ENCODE data around the gene ENSA.
A peak's percentile ranks its signal among the peaks of the same experiment; 100 is the strongest.
"Not testable (repeated sequence)": the region's sequence is repeated elsewhere in the genome, so short reads cannot be mapped to it uniquely, and the experiment has no call there.

Gene ENSA

DNA sequence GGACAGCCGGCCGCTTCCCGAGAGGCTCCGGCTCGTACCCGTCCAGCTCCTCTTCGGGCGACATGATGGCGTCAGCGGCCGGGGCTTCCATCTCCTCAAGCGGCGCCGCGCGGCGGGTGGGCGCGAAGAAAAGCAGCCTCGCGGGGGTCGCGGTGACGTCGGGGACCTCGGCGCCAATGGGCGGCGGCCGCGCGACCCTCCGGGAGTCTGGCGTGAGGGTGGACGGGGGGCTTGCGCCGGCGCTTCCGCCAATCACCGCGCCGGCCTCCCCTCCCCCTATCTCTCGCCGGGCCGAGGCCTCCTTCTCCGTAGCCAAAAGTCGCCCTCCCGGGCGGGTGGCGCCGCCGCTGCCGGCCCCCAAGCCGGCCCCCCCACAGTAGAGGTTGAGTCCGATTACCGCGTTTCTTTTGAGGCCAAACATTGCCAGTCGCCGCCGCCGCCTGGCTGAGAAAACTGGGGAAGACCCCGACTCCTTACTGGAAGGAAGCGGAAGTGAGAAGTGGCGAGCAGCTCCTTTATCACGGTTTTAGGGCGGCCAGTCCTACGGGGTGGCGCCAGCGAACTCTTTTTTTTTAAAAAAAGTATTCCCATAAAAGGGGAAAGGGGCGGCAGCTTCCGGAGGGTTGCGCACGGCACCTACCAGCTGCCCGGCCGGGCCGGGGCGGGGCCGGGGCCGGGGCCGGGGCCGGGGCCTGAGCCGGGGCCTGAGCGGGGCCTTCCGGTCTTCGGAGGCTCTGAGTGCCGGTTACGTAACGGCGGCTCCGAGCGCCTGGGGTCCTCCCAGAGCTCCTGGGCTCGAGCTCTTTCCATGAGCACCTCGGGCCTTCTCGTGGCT is 50.1 kb downstream of the ENSA start, which contains the start of gene MCL1:
MCL1 (minus strand) TSS at position 501 of the 835 bp plus-strand sequence; CDS start at position 421, 80 bp downstream.
- DNase-seq: peak; percentile 95
- TF ChIP-seq POLR2A (IDR thresholded peaks at IDR 0.05; ENCODE audit: low read length) (peak; percentile 93), GATA1 (IDR thresholded peaks at IDR 0.05; ENCODE audit: low read depth, low read length) (no peak)

DNA sequence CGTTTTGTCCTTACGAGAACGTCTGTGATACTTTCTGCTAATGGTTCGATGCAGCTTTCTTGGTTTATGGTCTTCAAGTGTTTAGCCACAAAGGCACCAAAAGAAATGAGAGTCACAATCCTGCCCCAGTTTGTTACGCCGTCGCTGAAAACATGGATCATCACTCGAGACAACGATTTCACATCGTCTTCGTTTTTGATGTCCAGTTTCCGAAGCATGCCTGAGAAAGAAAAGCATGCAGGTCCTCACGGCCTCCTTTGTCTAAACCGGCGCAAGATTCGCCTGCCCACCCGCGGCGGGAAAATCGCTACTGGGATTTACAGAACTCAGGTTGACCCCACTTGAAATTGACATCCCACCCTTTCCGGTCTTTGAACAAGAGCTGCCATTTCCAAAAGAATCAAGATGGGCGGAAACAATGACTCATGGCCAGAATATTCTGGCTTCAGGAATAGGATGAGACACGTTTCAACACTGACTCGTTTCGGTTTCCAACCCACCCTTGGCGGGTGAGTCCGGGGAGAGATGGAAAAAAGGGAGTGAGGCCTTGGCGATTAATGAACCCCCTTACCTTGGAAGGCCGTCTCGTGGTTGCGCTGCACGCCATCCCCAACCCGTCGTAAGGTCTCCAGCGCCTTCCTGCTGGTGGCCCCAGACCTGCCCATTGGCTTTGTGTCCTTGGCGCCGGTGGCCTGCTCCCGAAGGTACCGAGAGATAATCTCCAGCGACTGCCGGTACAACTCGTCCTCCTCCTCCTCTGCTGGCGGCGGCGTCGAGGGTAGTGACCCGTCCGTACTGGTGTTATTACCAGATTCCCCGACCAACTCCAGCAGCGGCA is 50.9 kb downstream of the ENSA start:
- peak; percentile 75 to 83 for DNase-seq
- no peak for TF ChIP-seq POLR2A (IDR thresholded peaks at IDR 0.05; ENCODE audit: low read length)

DNA sequence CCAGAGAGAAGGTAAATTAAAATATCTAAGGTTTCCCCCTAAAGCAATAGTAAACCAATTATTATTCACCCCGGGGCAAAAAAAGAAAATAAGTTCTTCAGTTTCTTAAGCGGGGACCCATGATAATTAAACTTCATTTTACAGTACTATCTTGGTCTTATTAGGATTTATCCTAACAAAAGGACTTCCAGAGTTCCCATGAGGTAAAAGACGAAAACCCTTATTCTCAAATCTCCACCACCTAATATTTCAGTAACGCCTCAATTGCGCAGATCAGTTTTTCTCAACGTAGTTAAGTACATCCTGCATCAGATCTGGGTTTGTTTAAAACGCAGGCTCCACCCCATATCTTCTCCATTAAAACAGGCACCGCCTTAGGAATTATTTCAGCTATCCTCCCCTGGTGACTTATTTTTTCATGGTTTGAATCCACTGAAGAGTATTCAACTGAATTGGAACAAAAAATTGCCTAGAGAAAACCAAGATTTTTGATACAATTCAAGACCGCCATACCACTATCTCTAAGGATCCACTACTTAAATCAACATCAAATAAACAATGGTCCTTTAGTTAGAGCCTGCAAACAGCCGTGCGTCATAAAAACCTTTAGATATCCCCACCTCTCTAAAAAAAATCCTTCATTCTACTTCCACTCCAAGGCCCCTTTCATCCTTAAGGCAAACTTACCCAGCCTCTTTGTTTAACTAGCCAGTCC is 51.7 kb downstream of the ENSA start:
- DNase-seq: peak; percentile 49 to 63
- TF ChIP-seq POLR2A (IDR thresholded peaks at IDR 0.05; ENCODE audit: low read length) (peak; percentile 30), GATA1 (IDR thresholded peaks at IDR 0.05; ENCODE audit: low read depth, low read length) (no peak)

DNA sequence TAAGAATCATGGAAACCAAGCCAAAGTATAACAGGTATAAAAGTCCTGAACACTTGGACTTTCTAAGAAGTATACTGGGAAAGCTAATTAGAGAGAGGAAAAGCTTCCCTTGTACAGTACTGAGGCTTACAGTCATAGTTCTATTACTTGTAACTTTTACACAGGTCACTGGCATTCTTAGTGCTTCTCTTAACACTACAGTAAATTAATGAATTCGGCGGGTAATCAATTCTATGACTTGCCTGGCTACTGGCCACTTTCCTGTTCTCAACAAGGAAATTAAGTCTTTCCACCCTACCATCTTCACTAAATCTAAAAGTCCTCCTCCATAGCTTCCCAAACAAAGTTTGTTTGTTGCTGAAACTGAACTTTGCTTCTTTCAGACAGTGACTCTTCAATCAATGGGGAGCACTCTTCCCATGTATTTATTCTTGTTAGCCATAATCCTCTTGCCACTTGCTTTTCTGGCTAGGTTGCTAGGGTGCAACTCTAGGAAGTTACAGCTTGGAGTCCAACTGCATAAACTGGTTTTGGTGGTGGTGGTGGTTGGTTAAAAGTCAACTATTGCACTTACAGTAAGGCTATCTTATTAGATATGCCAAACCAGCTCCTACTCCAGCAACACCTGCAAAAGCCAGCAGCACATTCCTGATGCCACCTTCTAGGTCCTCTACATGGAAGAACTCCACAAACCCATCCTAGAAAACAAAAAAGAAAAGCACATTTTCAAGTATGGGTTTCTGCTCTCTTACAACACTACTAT is 52.4 kb downstream of the ENSA start:
- no peak for DNase-seq
- no peak for TF ChIP-seq GATA1 (IDR thresholded peaks at IDR 0.05; ENCODE audit: low read depth, low read length)
- TF ChIP-seq POLR2A (IDR thresholded peaks at IDR 0.05; ENCODE audit: low read length): peak; percentile 3

DNA sequence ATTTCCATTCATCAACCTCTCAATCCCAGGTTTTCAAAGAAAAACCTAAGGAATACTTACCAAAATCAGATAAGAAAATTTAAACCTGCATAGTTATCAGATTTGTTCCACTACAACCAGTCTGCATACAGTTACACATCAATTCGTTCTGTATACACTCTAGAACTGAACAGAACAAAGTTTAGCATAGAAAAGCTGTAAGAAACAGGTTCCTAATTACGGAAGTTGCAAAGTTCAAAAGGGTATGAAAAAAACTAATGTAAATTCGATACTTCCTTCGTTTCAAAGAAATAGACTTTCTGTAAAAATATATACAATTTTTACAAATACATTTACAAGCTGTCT is 53.1 kb downstream of the ENSA start:
- TF ChIP-seq POLR2A (IDR thresholded peaks at IDR 0.05; ENCODE audit: low read length) (no peak), GATA1 (IDR thresholded peaks at IDR 0.05; ENCODE audit: low read depth, low read length) (no peak)
- no peak for DNase-seq

DNA sequence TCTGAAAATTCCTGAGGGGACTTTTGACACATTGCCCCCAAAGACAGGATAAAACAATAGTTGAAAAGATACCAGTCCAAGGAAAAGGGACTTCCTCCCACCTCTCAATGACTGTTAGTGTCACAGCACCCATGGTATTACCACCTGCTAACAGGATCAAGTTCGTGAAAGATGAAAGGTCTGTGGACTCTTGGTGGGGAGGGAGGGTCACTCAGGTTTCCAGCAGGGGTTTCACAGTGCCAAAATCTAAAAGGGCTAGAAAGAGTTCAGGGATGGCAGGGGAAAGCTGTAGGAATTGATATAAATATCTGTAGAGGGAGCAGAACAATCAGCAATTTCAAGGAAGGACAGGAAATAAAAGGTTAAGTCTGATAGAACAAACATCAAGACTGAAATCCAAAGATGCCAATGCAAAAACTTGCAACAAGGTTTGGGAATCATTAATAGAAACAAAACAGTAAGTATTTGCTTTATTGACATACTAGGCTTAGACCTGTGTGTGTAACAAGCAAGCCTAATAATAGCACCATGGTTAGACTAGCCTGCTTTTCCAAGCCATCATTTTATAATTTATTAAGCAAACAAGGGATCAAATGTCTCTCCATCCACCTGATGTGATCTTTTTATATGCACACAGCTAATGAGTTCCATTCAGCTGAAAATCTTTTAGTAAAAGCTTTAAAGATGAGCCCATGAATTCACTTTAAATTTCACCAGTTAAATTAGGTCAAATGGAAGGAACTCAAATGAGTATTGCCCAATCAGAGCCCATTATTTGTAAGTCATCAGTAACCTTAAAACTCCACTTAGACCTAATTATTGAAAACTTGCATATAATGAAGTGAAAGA is 53.7 kb downstream of the ENSA start:
- no peak for DNase-seq
- TF ChIP-seq GATA1 (IDR thresholded peaks at IDR 0.05; ENCODE audit: low read depth, low read length) (no peak), POLR2A (IDR thresholded peaks at IDR 0.05; ENCODE audit: low read length) (peak; percentile 17)

DNA sequence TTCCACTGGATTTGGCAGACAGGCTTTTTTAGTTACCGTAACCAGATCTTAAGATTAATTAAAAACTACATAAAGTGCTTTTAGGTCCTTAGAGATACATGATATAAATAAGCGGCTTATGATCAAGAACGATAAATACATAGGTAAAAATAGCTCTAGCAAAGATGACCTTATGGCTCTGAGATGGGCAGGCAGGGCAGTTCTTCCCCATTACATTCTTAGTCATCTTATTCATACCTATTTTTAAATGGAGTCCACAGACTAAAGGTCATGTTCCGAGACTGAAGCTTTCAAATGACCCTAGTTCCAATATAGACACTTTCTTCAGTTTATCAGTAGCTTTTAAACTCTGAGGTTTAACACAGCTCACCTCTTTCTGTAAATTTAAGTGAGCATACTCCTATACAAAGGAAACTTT is 54.3 kb downstream of the ENSA start:
- DNase-seq: no peak
- TF ChIP-seq POLR2A (IDR thresholded peaks at IDR 0.05; ENCODE audit: low read length) (peak; percentile 21), GATA1 (IDR thresholded peaks at IDR 0.05; ENCODE audit: low read depth, low read length) (no peak)

DNA sequence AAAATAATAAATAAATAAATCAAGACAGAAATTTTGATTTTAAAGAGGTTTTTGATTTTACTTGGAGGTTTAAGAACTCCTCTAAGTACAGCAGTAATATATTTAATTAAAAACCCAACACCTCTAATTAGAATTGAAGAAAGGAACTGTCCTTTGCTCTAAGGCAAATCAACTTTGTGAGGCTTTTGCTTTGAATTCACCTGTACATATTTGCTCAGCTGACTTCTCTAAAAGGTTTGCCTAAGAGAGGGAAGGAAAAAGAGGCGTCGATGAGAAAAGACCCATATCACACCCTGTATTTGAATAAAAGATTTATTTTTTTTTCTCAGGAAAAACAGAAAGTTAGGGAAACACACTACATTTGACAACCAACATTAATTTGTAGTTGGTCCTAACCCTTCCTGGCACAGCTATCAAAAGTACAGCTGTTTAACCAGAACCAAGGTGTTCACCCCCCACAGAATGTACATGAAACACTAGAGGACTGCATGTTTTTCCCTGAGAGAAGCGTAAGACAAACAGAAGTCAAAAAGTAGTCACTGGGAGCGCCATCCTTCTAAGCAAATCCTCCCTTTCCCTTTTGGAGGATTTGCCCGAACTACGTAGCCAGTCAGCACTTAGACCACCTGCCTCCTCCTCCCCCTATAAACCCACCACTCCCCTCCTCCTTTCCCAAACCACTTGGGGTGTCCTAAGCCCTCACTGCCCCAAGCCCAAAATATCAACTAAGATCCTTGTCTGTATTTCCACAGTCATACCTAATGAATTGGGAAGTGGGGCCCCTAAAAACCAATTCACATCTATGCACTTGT is 54.9 kb downstream of the ENSA start:
- no peak for DNase-seq
- TF ChIP-seq POLR2A (IDR thresholded peaks at IDR 0.05; ENCODE audit: low read length) (peak; percentile 37), GATA1 (IDR thresholded peaks at IDR 0.05; ENCODE audit: low read depth, low read length) (no peak)

DNA sequence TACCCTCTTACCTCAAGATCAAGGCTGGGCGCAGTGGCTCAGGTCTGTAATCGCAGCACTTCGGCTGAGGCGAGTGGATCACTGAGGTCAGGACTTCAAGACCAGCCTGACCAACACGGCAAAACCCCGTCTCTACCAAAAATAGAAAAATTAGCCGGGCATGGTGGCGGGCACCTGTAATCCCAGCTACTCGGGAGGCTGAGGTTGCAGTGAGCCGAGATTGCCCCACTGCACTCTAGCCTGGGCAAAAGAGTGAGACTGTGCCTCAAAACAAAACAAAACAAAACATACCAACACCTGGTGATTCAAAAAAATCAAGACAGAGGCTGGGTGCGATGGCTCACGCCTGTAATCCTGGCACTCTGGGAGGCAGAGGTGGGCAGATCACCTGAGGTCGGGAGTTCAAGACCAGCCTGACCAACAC is 55.8 kb downstream of the ENSA start:
- not testable (repeated sequence) for DNase-seq

DNA sequence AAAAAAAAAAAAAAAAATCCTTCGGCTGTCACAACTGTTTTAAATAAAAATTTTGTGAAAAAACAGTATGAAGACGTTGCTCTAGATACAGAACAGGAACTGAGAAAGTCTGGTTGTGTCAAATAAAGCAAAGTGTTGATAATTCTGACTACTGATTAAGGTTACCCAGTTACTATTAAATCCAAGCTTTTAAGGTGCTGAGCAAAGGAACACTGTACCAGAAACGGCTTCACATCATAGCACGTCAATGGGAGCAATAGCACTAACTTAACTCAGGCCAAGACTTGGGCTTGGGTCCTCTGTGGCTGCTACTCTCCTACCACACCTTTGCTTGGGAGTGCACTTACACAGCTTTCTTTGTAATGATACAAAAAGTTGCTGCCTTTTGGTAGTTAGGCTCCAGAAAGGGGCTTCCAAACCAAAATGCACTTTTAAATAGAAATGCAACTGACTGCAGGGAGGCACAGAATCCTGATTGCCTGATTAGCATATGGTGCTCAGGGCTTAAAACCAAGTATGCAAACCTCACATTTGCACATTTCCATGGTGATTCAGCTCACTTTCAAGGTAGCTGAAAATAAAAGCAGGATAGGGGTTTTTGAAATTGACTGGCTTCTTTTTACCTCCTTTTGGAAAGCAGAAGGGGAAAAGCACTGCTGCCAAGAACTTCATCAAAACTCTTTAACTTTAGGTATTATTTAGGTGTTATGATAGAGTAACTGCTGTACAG is 56.3 kb downstream of the ENSA start:
- DNase-seq: no peak
- peak; percentile 59 for TF ChIP-seq POLR2A (IDR thresholded peaks at IDR 0.05; ENCODE audit: low read length)
- no peak for TF ChIP-seq GATA1 (IDR thresholded peaks at IDR 0.05; ENCODE audit: low read depth, low read length)
